Testis (tissue), 3 donors: ENCODE data around the gene DACT3. TPM values are rescaled to one million over a fixed set of nuclear protein-coding genes. Genes with fewer than 3 reads are reported as not detected.

Experiments used
- DNase-seq: peaks from one replicate; pipeline ENCODE4 v3.0.0-alpha.2; 2019
- H3K27ac ChIP-seq, 2 donors: fragments of 200-600 bp; sonication (generic); one replicate each; pipeline ENCODE4 v1.5.1; 2019
- H3K27me3 ChIP-seq: fragments of 200-600 bp; sonication (generic); one replicate; pipeline ENCODE4 v1.5.1; 2019
- H3K36me3 ChIP-seq: fragments of 200-600 bp; sonication (generic); one replicate; pipeline ENCODE4 v1.5.1; 2017; ENCODE audit warnings: low read depth; ENCODE audit errors: missing control alignments
- H3K4me1 ChIP-seq: fragments of 200-600 bp; sonication (generic); one replicate; pipeline ENCODE4 v1.5.1; 2019
- H3K4me3 ChIP-seq, 2 donors: fragments of 200-600 bp; sonication (generic); one replicate each; pipeline ENCODE4 v1.5.1; 2017 to 2019
- H3K9me3 ChIP-seq: fragments of 200-600 bp; sonication (generic); one replicate; pipeline ENCODE4 v1.5.1; 2017
- POLR2A ChIP-seq: fragments of 450-650 bp; IDR thresholded peaks from one replicate; pipeline ENCODE4 v1.6.1; 2017; ENCODE audit warnings: antibody characterized with exemption, mild to moderate bottlenecking, moderate library complexity
- WGBS, 2 donors: methylation state at CpG; one replicate each; pipeline ENCODE4 v1.1.5; 2018; 5-methylcytosine and 5-hydroxymethylcytosine counted together
- intact Hi-C: fragments of 100-400 bp; cut with DNase I; formaldehyde crosslinking; loops from one replicate; pipeline ENCODE4 v1.15.1; 2023; ENCODE audit warnings: low total_unique reads
- polyA plus RNA-seq: library from polyadenylated mRNA; stranded (reverse); fragments of 350-450 nt; fragmentation: Illumina TruSeq; extraction: RNeasy Lipid Tissue Mini Kit (QIAGEN cat#74804); gene quantifications from one replicate; pipeline ENCODE4 v1.2.3, GENCODE V29; 2014; ENCODE audit warnings: low read depth, low replicate concordance; ENCODE audit not compliant: insufficient read depth
- total RNA-seq, 2 donors: library from RNA; depleted of rRNA; stranded (reverse); fragments of >200 nt; gene quantifications; one replicate each; pipeline ENCODE4 v1.2.3, GENCODE V29; 2016
- TF ChIP-seq, protein P1 (sequence below), 3 experiments: fragments of 450-650 bp in 2 of 3; fragments of 200-600 bp in 1 of 3; sonication (generic) in 1 of 3; IDR thresholded peaks; one replicate each; pipeline ENCODE4 v1.5.1; 2016 to 2019; ENCODE audit warnings: antibody characterized with exemption in 3 of 3, mild to moderate bottlenecking in 2 of 3, moderate library complexity in 1 of 3

DACT3 gene
- total and polyA plus RNA-seq, 3 donors from 2014 or later = 17.2 to 30.6 (median 19.8) TPM

DNA sequence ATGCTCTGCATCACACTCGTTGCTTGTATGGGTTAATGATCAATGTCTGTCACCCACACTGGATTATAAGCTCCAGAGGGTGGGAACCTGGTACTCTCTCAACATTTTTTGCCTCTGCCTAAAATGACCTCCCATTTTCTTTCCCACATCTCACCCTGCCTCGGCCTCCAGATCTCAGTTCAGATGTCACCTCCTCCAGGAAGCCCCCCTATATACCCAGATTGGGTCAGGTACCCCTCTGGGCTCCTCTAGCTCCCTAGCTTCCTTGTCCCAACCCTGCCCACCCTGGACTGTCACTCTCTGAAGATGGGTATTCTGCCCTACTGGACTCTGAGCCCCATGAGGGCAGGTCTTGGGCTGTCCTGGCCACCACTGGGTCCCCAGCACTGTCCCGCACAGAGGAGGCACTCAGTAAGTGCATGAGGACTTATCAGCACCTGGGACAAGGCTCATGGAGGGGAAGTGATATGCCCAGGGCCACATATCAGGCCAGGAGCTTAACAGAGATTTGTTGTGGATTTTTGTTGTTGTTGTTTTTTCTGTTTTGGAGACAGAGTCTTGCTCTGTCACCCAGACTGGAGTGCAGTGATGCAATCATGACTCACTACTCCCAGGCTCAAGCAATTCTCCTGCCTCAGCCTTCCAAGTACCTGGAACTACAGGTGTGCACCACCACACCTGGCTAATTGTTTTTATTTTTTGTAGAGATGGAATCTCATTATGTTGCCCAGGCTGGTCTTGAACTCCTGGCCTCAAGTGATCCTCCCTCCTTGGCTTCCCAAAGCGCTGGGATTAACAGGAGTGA, 32.1 kb upstream of the DACT3 start:
- Histone ChIP-seq H3K4me3 (no peak overlapping the region), H3K27me3 (no peaks in the 10 kb centered on the region), H3K4me1 (no peaks in the 10 kb centered on the region), H3K36me3 (no peaks in the 10 kb centered on the region), H3K27ac (no peak overlapping the region), H3K9me3 (no peaks in the 10 kb centered on the region)
- intact Hi-C loops = no loop called here
- no peak for DNase-seq
- TF ChIP-seq, protein P1, sequence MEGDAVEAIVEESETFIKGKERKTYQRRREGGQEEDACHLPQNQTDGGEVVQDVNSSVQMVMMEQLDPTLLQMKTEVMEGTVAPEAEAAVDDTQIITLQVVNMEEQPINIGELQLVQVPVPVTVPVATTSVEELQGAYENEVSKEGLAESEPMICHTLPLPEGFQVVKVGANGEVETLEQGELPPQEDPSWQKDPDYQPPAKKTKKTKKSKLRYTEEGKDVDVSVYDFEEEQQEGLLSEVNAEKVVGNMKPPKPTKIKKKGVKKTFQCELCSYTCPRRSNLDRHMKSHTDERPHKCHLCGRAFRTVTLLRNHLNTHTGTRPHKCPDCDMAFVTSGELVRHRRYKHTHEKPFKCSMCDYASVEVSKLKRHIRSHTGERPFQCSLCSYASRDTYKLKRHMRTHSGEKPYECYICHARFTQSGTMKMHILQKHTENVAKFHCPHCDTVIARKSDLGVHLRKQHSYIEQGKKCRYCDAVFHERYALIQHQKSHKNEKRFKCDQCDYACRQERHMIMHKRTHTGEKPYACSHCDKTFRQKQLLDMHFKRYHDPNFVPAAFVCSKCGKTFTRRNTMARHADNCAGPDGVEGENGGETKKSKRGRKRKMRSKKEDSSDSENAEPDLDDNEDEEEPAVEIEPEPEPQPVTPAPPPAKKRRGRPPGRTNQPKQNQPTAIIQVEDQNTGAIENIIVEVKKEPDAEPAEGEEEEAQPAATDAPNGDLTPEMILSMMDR (IDR thresholded peaks at IDR 0.05) = no peak
- TF ChIP-seq POLR2A = no peak
- whole genome bisulfite sequencing, 2 donors = 92 to 94% methylated on average over 4 of the region's 4 CpGs

DNA sequence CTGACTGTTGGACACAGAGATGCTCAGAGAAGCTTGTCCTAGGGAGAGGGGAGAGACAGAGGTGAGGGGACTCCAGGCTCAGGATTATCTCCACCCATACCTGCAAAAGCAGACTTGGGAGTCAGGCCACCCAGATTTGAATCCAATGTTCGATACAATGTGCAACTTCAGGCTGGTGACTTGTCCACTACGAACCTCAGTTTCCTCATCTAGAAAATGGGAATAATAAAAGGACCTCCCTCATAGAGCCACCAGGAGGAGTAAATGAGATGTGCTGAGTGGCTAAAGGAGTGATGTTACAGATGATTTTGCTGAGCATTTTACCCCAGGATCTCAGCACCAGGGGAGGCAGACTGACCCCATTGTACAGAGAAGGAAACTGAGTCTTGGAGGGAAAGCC, 31.0 kb upstream of the DACT3 start:
- no peak for DNase-seq
- TF ChIP-seq, protein P1 (IDR thresholded peaks at IDR 0.05) = no peak
- TF ChIP-seq POLR2A = no peak
- intact Hi-C loops = no loop called here
- WGBS, 2 donors = 92% methylated on average over 2 of the region's 2 CpGs
- Histone ChIP-seq H3K27ac (no peak overlapping the region), H3K4me1 (no peaks in the 10 kb centered on the region), H3K36me3 (no peaks in the 10 kb centered on the region), H3K9me3 (no peaks in the 10 kb centered on the region), H3K4me3 (no peak overlapping the region), H3K27me3 (no peaks in the 10 kb centered on the region)

DNA sequence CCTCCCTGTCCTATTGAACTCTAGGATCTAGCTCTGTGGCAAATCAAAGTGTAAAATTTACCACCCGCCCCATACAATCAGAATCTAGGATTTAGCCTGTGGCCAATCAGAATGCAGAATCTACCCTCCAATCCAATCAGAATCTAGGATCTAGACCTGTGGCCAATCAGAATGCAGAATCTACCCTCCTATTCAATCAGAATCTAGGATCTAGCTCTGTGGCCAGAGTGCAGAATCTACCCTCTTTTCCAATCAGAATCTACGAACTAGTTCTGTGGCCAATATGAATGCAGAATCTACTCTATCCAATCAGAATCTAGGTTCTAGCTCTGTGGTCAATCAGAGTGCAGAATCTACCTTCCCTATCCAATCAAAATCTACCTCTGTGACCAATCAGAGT, 30.1 kb upstream of the DACT3 start:
- no peaks in the 10 kb centered on the region for H3K36me3 ChIP-seq

DNA sequence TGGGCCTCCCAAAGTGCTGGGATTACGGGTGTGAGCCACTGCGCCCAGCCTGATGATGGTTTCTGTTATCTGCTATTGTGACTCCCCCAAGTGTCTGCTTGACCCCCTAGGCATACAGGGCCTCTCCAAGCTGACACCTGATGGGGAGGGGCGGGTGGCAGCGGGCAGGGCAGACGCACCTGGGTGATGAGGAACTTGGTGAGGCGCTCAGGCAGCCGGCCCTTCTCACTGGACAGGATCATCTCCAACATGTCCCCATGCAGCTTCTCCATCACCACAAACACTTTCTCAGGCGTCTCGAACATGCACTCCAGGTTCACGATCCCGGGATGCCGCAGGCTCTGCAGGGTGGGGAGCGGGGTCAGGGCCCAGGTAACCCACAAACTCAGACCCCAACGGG, 28.4 kb upstream of the DACT3 start:
- no peak overlapping the region for H3K27ac ChIP-seq
- H3K27me3 ChIP-seq = no peaks in the 10 kb centered on the region
- no peak for TF ChIP-seq POLR2A
- TF ChIP-seq, protein P1 (IDR thresholded peaks at IDR 0.05) = no peak
- WGBS, 2 donors = 93 to 96% methylated on average over 11 to 14 of the region's 14 CpGs
- H3K4me1 ChIP-seq = no peaks in the 10 kb centered on the region
- H3K4me3 ChIP-seq = no peak overlapping the region
- H3K36me3 ChIP-seq = no peaks in the 10 kb centered on the region
- no peaks in the 10 kb centered on the region for H3K9me3 ChIP-seq
- intact Hi-C loops = no loop called here
- DNase-seq = no peak

More for the DNA sequence above, 30.1 kb upstream of the DACT3 start:
- no peak for TF ChIP-seq POLR2A
- TF ChIP-seq, protein P1 (IDR thresholded peaks at IDR 0.05) = no peak
- intact Hi-C loops = no loop called here
- no peaks in the 10 kb centered on the region for H3K27me3 ChIP-seq
- H3K4me3 ChIP-seq = no peak overlapping the region
- 33 to 73% methylated on average over 2 of the region's 2 CpGs for WGBS, 2 donors
- no peaks in the 10 kb centered on the region for H3K4me1 ChIP-seq
- no peaks in the 10 kb centered on the region for H3K9me3 ChIP-seq
- H3K27ac ChIP-seq = no peak overlapping the region
- DNase-seq = no peak
